OCI-LY3 (cell line): ENCODE measurements around the gene MIPOL1.
A peak's percentile ranks its signal among the peaks of the same experiment; 100 is the strongest.

Experiments used
- H2AFZ ChIP-seq: fragments of 200-600, 300-600 bp; shearing (Covaris generic); 2 replicates; pipeline ENCODE4 v1.6.0; 2014; ENCODE audit warnings: antibody characterized with exemption, low read depth, low read length
- H3K27ac ChIP-seq: fragments of 200-600, 300-600 bp; sonication (generic); 2 replicates; pipeline ENCODE4 v1.5.1; 2014; ENCODE audit warnings: mild to moderate bottlenecking, low read length, moderate library complexity, mixed read lengths
- H3K27me3 ChIP-seq: fragments of 200-600, 300-600 bp; sonication (generic); 2 replicates; pipeline ENCODE4 v1.6.1; 2014; ENCODE audit warnings: low read depth, low read length, mixed read lengths
- H3K36me3 ChIP-seq: fragments of 200-600, 300-600 bp; sonication (generic); replicated peaks from 2 replicates; pipeline ENCODE3; 2014; ENCODE audit warnings: low read depth, low read length, mixed read lengths
- H3K4me1 ChIP-seq: fragments of 300-600, 200-600 bp; sonication (generic); 2 replicates; pipeline ENCODE4 v1.6.1; 2014; ENCODE audit warnings: low read length, mixed read lengths
- H3K4me2 ChIP-seq: fragments of 200-600, 300-600 bp; sonication (generic); 2 replicates; pipeline ENCODE4 v1.6.1; 2014; ENCODE audit warnings: low read length, mixed read lengths
- H3K4me3 ChIP-seq: fragments of 300-600, 200-600 bp; sonication (generic); 2 replicates; pipeline ENCODE4 v1.5.1; 2014; ENCODE audit warnings: antibody characterized with exemption, mild to moderate bottlenecking, low read length, moderate library complexity
- H3K79me2 ChIP-seq: fragments of 300-600, 200-600 bp; shearing (Covaris generic); 2 replicates; pipeline ENCODE4 v1.6.1; 2014; ENCODE audit warnings: mild to moderate bottlenecking, low read length, mixed read lengths
- H3K9ac ChIP-seq: fragments of 300-600, 200-600 bp; shearing (Covaris generic); 2 replicates; pipeline ENCODE4 v1.6.0; 2014; ENCODE audit warnings: mild to moderate bottlenecking, low read length, moderate library complexity
- H3K9me3 ChIP-seq: fragments of 200-600, 300-600 bp; shearing (Covaris generic); 2 replicates; pipeline ENCODE4 v1.6.1; 2014; ENCODE audit warnings: low read length, mixed read lengths; ENCODE audit not compliant: insufficient read depth
- H4K20me1 ChIP-seq: fragments of 200-600, 300-600 bp; sonication (generic); 2 replicates; pipeline ENCODE4 v1.6.1; 2016; ENCODE audit warnings: low read length, mixed read lengths; ENCODE audit not compliant: insufficient read depth
- CTCF ChIP-seq: fragments of 200-600, 300-600 bp; sonication (generic); IDR thresholded peaks from 2 replicates; pipeline ENCODE4 v1.5.1; 2014; ENCODE audit warnings: antibody characterized with exemption, low read length, low read depth
- EZH2phosphoT487 ChIP-seq: fragments of 200-600 bp; shearing (Covaris generic); IDR thresholded peaks from 2 replicates; pipeline ENCODE4 v1.6.1; 2018; ENCODE audit warnings: antibody characterized with exemption, mixed run types, low read depth

MIPOL1 gene

GRCh38 chr14:37197421-37198272 is at the start of gene MIPOL1:
Gene MIPOL1, plus strand, starts transcription at chr14:37197937. Its CDS starts 49,952 bp downstream, at chr14:37247889.
- Histone ChIP-seq H3K9ac (no peak within 1 kb of the TSS), H2AFZ (no peak within 1 kb of the TSS)

GRCh38 chr14:37150414-37150813 is 47.3 kb upstream of the MIPOL1 start:
- Histone ChIP-seq H3K36me3 (no peaks in the 10 kb centered on the region), H3K79me2 (no peaks in the 10 kb centered on the region), H3K4me3 (no peak overlapping the region), H3K9me3 (no peaks in the 10 kb centered on the region), H3K4me2 (no peak overlapping the region), H3K27ac (no peak overlapping the region), H3K4me1 (no peaks in the 10 kb centered on the region), H4K20me1 (no peaks in the 10 kb centered on the region), H2AFZ (no peak overlapping the region), H3K9ac (no peak overlapping the region), H3K27me3 (no peaks in the 10 kb centered on the region)
- TF ChIP-seq EZH2phosphoT487 (no peak), CTCF (peak; percentile 76)

More at GRCh38 chr14:37197421-37198272, at the start of gene MIPOL1:
- Histone ChIP-seq H3K9me3 (no peaks in the 10 kb centered on the region), H3K36me3 (no peaks in the 10 kb centered on the region), H4K20me1 (no peaks in the 10 kb centered on the region), H3K4me2 (no peak within 1 kb of the TSS), H3K27me3 (no peaks in the 10 kb centered on the region), H3K4me1 (no peaks in the 10 kb centered on the region), H3K27ac (no peak within 1 kb of the TSS), H3K79me2 (no peaks in the 10 kb centered on the region), H3K4me3 (no peak within 1 kb of the TSS)
- TF ChIP-seq EZH2phosphoT487 (no peak), CTCF (no peak)

- Histone ChIP-seq H3K36me3 (no peaks in the 10 kb centered on the region), H3K79me2 (no peaks in the 10 kb centered on the region), H2AFZ (no peak overlapping the region), H3K27ac (no peak overlapping the region), H4K20me1 (no peaks in the 10 kb centered on the region), H3K4me3 (no peak overlapping the region), H3K9ac (no peak overlapping the region), H3K9me3 (no peaks in the 10 kb centered on the region), H3K27me3 (no peaks in the 10 kb centered on the region), H3K4me2 (no peak overlapping the region), H3K4me1 (no peaks in the 10 kb centered on the region)
- TF ChIP-seq EZH2phosphoT487 (no peak), CTCF (no peak)
These were observed 44.7 kb upstream of the MIPOL1 start for GRCh38 chr14:37153005-37153404.

GRCh38 chr14:37153483-37153882 is 44.3 kb upstream of the MIPOL1 start:
- Histone ChIP-seq H3K36me3 (no peaks in the 10 kb centered on the region), H3K4me3 (no peak overlapping the region), H2AFZ (no peak overlapping the region), H3K4me1 (no peaks in the 10 kb centered on the region), H3K9me3 (no peaks in the 10 kb centered on the region), H3K27ac (no peak overlapping the region), H3K79me2 (no peaks in the 10 kb centered on the region), H3K4me2 (no peak overlapping the region), H3K9ac (no peak overlapping the region), H4K20me1 (no peaks in the 10 kb centered on the region), H3K27me3 (no peaks in the 10 kb centered on the region)
- no peak for TF ChIP-seq CTCF
- no peak for TF ChIP-seq EZH2phosphoT487
